ENCODE results near the gene CYTH2.
"Not testable (repeated sequence)": the region's sequence is repeated elsewhere in the genome, so short reads cannot be mapped to it uniquely, and the experiment has no call there.

CYTH2 gene

GRCh38 chr19:48477067-48477685, 8.0 kb downstream of the CYTH2 start:
- no peak for DNase-seq (ENCODE audit: low spot score)

- DNase-seq (ENCODE audit: low spot score), result no peak
These were observed 8.6 kb downstream of the CYTH2 start for GRCh38 chr19:48477698-48478338.

- no peak for DNase-seq (ENCODE audit: low spot score)
These were observed 9.4 kb downstream of the CYTH2 start for GRCh38 chr19:48478339-48479256.

- DNase-seq (ENCODE audit: low spot score), result no peak
These were observed 10.5 kb downstream of the CYTH2 start for GRCh38 chr19:48479686-48480085.

GRCh38 chr19:48480183-48480557, 11.0 kb downstream of the CYTH2 start:
- DNase-seq (ENCODE audit: low spot score), result no peak

GRCh38 chr19:48480558-48481500, 11.7 kb downstream of the CYTH2 start:
- DNase-seq (ENCODE audit: low spot score), result no peak

- DNase-seq (ENCODE audit: low spot score), result no peak
These were observed 12.9 kb downstream of the CYTH2 start for GRCh38 chr19:48481846-48482639.

GRCh38 chr19:48483301-48483700, 14.1 kb downstream of the CYTH2 start:
- DNase-seq (ENCODE audit: low spot score), result no peak

- DNase-seq (ENCODE audit: low spot score), result no peak
These were observed 15.2 kb downstream of the CYTH2 start for GRCh38 chr19:48484247-48484893.

GRCh38 chr19:48484931-48485612, 15.9 kb downstream of the CYTH2 start:
- no peak for DNase-seq (ENCODE audit: low spot score)

- DNase-seq (ENCODE audit: low spot score), result not testable (repeated sequence)
These were observed 17.5 kb downstream of the CYTH2 start for GRCh38 chr19:48486706-48487105.

GRCh38 chr19:48487544-48487943, 18.4 kb downstream of the CYTH2 start:
- no peak for DNase-seq (ENCODE audit: low spot score)

GRCh38 chr19:48487948-48488347, 18.8 kb downstream of the CYTH2 start:
- no peak for DNase-seq (ENCODE audit: low spot score)

- not testable (repeated sequence) for DNase-seq (ENCODE audit: low spot score)
These were observed 19.3 kb downstream of the CYTH2 start for GRCh38 chr19:48488478-48488877.

GRCh38 chr19:48489608-48490216, 20.5 kb downstream of the CYTH2 start:
- peak; percentile 85 for DNase-seq (ENCODE audit: low spot score)

- peak; percentile 71 for DNase-seq (ENCODE audit: low spot score)
These were observed 22.0 kb downstream of the CYTH2 start for GRCh38 chr19:48490981-48491792.

- DNase-seq (ENCODE audit: low spot score), result no peak
These were observed 22.6 kb downstream of the CYTH2 start for GRCh38 chr19:48491793-48492123.

- DNase-seq (ENCODE audit: low spot score), result peak; percentile 98
These were observed 24.0 kb downstream of the CYTH2 start for GRCh38 chr19:48492925-48493717.
